ENCODE measurements around the gene CMBL.

GRCh38 chr5:10337986-10338385 is 30.3 kb upstream of the CMBL start:
- TF ChIP-seq POLR2A (IDR thresholded peaks at IDR 0.05) (no peak), CTCF (IDR thresholded peaks at IDR 0.05) (no peak)

Data from Peyer's patch (tissue), 4 donors.